A673 (cell line): ENCODE measurements around the gene KIF4B. TPM values are rescaled to one million over a fixed set of nuclear protein-coding genes. Genes with fewer than 3 reads are reported as not detected.
"Not testable (repeated sequence)": the region's sequence is repeated elsewhere in the genome, so short reads cannot be mapped to it uniquely, and the experiment has no call there.

ENCODE experiments used
- BruUV-seq: library from RNA; stranded (reverse); fragments of 400-500 nt; replicated peaks from 2 replicates; lab custom pipeline; 2021; lab: Mats Ljungman, UMichigan
- CTCF ChIA-PET: fragments of 300-600 bp; sonication (Branson Sonifier 250); formaldehyde crosslinking; loops from one replicate; lab custom pipeline; 2022; ENCODE audit warnings: antibody characterized with exemption; lab: Charles Lee
- POLR2A ChIA-PET: fragments of 300-600 bp; sonication (Branson Sonifier 250); formaldehyde crosslinking; loops from one replicate; lab custom pipeline; 2022; ENCODE audit warnings: antibody characterized with exemption; ENCODE audit not compliant: low non-redundant PET; lab: Charles Lee
- DNase-seq: peaks from one replicate; pipeline ENCODE4 v3.0.0-alpha.2; 2015; ENCODE audit warnings: low spot score
- H3K27ac ChIP-seq: fragments of 200-600 bp; sonication (generic); 2 replicates; pipeline ENCODE4 v1.5.1; 2016; ENCODE audit warnings: mixed run types, low read depth, mild to moderate bottlenecking, mixed read lengths, antibody characterized with exemption, low read length; ENCODE audit not compliant: poor library complexity, severe bottlenecking
- H3K27me3 ChIP-seq: fragments of 200-600 bp; sonication (generic); replicated peaks from 2 replicates; pipeline ENCODE4 v1.6.1; 2017; ENCODE audit warnings: mixed run types, low read depth, mild to moderate bottlenecking, mixed read lengths, antibody characterized with exemption, low read length; ENCODE audit not compliant: insufficient read depth, poor library complexity
- H3K36me3 ChIP-seq: fragments of 200-600 bp; sonication (generic); 2 replicates; pipeline ENCODE4 v1.6.1; 2016; ENCODE audit warnings: mixed run types, mild to moderate bottlenecking, mixed read lengths, antibody characterized with exemption, low read length; ENCODE audit not compliant: insufficient read depth, poor library complexity, severe bottlenecking
- H3K4me1 ChIP-seq: fragments of 200-600 bp; sonication (generic); 2 replicates; pipeline ENCODE4 v1.6.1; 2017; ENCODE audit warnings: mixed run types, mild to moderate bottlenecking, mixed read lengths, antibody characterized with exemption, low read length; ENCODE audit not compliant: insufficient read depth, poor library complexity, severe bottlenecking
- H3K4me3 ChIP-seq: fragments of 200-600 bp; sonication (generic); 2 replicates; pipeline ENCODE4 v1.5.1; 2016; ENCODE audit warnings: low read depth, mixed run types, mild to moderate bottlenecking, mixed read lengths, low read length; ENCODE audit not compliant: poor library complexity, severe bottlenecking
- H3K9me3 ChIP-seq: fragments of 200-600 bp; sonication (generic); 2 replicates; pipeline ENCODE4 v1.6.1; 2016; ENCODE audit warnings: mixed run types, low read depth, mild to moderate bottlenecking, mixed read lengths, antibody characterized with exemption, low read length; ENCODE audit not compliant: poor library complexity, severe bottlenecking
- CTCF ChIP-seq: fragments of 300-800, 200-600 bp; sonication (generic); conservative IDR thresholded peaks from 2 replicates; pipeline ENCODE4 v1.5.1; 2017; ENCODE audit warnings: low read depth, mild to moderate bottlenecking, antibody characterized with exemption, low read length, moderate library complexity, mixed read lengths
- EZH2 ChIP-seq: fragments of 200-600 bp; sonication (generic); IDR thresholded peaks from 2 replicates; pipeline ENCODE4 v1.6.1; 2017; ENCODE audit warnings: borderline replicate concordance, low read depth, mild to moderate bottlenecking, mixed read lengths, antibody characterized with exemption, low read length; ENCODE audit not compliant: poor library complexity, severe bottlenecking
- intact Hi-C: fragments of 100-400 bp; cut with micrococcal nuclease; formaldehyde crosslinking; loops from one replicate; pipeline ENCODE4 v1.10.0; 2022; ENCODE audit not compliant: unreplicated experiment
- total RNA-seq: library from RNA; stranded (reverse); gene quantifications from 2 replicates; pipeline ENCODE4 v1.2.3, GENCODE V29; 2021

The KIF4B gene
- total RNA-seq, 1 experiment from 2014 or later = 0.77 TPM

DNA sequence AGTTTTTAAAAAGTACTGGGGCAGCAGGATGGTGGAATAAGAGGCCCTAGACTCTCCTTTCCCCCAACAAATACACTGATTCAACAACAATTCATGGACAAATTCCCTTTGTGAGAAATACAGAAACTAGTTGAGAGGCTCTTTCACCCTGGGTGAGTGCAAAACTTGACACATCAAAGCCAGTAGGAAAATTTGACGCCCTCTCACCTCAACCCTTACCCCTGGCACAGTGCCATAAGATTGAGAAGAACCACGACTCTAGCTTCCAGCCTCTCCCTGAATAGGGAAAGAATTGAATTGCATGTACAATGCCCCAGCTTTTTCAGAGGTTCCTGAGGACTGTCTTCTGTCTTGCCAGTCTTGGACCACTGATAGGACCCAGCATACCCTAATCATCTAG lies 12.3 kb downstream of the KIF4B start:
- TF ChIP-seq CTCF (no peak), EZH2 (no peak)
- Histone ChIP-seq H3K4me1 (no peaks in the 10 kb centered on the region), H3K4me3 (no peak overlapping the region), H3K9me3 (peaks cover 8% of the 10 kb centered on the region), H3K36me3 (no peaks in the 10 kb centered on the region), H3K27me3 (no peaks in the 10 kb centered on the region), H3K27ac (no peak overlapping the region)
- no peak for DNase-seq
- BruUV-seq = no TSS peak
- intact Hi-C loops = no loop called here
- ChIA-PET POLR2A (no interaction called here), CTCF (no interaction called here)

GRCh38 chr5:155027993-155028629 lies 14.6 kb downstream of the KIF4B start:
- CTCF ChIA-PET = no interaction called here
- Histone ChIP-seq H3K4me3 (no peak overlapping the region), H3K4me1 (no peaks in the 10 kb centered on the region), H3K27me3 (no peaks in the 10 kb centered on the region), H3K36me3 (no peaks in the 10 kb centered on the region), H3K27ac (no peak overlapping the region), H3K9me3 (peaks cover 8% of the 10 kb centered on the region)
- intact Hi-C loops = no loop called here
- no TSS peak for BruUV-seq
- TF ChIP-seq EZH2 (no peak), CTCF (0 out of 2 replicates have a peak, but pooled peaks have one; percentile 18)
- no peak for DNase-seq
- POLR2A ChIA-PET = no interaction called here

DNA sequence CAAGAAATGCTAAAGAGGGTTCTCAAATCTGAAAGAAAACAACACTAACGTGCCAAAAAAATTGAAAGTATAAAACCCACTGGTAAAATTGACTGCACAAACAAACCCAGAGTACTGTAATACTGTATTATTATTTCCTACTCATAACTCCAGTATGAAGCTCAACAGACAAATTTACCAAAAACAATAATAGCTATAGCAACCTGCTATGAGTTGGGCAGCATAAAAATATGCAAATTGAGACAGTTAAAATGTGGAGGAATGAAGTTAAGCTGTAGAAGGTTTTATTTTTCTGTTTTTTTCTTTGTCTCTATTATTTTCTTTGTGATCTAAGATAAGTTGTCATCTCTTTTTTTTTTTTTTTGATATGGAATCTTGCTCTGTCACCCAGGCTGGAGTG lies 15.7 kb downstream of the KIF4B start:
- Histone ChIP-seq H3K27ac (no peak overlapping the region), H3K27me3 (no peaks in the 10 kb centered on the region), H3K4me1 (no peaks in the 10 kb centered on the region), H3K9me3 (peaks cover 8% of the 10 kb centered on the region), H3K36me3 (no peaks in the 10 kb centered on the region), H3K4me3 (no peak overlapping the region)
- no peak for DNase-seq
- TF ChIP-seq EZH2 (no peak), CTCF (no peak)
- intact Hi-C loops = no loop called here
- CTCF ChIA-PET = no interaction called here
- BruUV-seq = no TSS peak
- POLR2A ChIA-PET = interaction anchor here (0.6 kb wide), 1 partner anchor 57 kb away, joined by 3 read pairs; no protein-coding TSS in a partner anchor

DNA sequence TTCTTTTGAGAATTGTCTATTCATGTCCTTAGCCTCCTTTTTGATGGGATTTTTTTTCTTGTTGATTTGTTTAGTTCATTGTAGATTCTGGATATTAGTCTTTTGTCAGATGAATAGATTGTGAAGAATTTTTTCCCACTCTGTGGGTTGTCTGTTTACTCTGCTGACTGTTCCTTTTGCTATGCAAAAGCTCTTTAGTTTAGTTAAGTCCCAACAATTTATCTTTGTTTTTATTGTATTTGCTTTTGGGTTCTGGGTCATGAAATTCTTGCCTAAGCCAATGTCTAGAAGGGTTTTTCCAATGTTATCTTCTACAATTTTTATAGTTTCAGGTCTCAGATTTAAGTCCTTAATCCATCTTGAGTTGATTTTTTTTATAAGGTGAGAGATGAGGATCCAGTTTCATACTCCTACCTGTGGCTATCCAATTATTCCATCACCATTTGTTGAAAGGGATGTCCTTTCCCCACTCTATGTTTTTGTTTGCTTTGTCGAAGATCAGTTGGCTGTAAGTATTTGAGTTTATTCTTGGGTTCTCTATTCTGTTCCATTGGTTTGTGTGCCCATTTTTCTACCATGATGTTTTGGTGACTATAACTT lies 20.7 kb downstream of the KIF4B start:
- POLR2A ChIA-PET, CTCF ChIA-PET, H3K36me3 ChIP-seq, H3K4me3 ChIP-seq, intact Hi-C loops, DNase-seq, BruUV-seq, H3K27ac ChIP-seq, H3K9me3 ChIP-seq, H3K27me3 ChIP-seq, H3K4me1 ChIP-seq: not testable (repeated sequence)

DNA sequence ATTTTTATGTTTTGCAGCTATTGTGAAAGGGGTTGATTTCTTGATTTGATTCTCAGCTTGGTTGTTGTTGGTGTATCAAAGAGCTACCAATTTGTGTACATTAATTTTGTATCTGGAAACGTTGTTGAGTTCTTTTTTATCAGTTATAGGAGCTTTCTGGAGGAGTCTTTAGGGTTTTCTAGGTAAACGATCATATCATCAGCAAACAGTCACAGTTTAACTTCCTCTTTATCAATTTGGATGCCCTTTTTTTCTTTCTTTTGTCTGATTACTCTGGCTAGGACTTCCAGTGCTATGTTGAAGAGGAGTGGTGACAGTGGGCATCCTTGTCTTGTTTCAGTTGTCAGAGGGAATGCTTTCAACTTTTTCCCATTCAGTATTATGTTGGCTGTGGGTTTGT lies 21.5 kb downstream of the KIF4B start:
- BruUV-seq, CTCF ChIA-PET: not testable (repeated sequence)

More for the DNA sequence above, 21.5 kb downstream of the KIF4B start:
- H3K36me3 ChIP-seq, intact Hi-C loops, DNase-seq, H3K27me3 ChIP-seq, H3K27ac ChIP-seq, H3K9me3 ChIP-seq, H3K4me3 ChIP-seq, POLR2A ChIA-PET, H3K4me1 ChIP-seq: not testable (repeated sequence)
